Measurements from ENCODE around the gene BEST4. TPM values are rescaled to one million over a fixed set of nuclear protein-coding genes. Genes with fewer than 3 reads are reported as not detected.

The BEST4 gene
- total and polyA plus RNA-seq, 2 of the 13 experiments (the other 11 are each of a cell fraction or from before 2014, with no cell fraction given): 0.77 to 1.4 TPM

GRCh38 chr1:44808063-44808937 lies 20.3 kb upstream of the BEST4 start, which contains the start of gene BTBD19:
Gene BTBD19, plus strand, starts transcription at chr1:44808523. Its CDS starts 298 bp downstream, at chr1:44808821.
- intact Hi-C loops (cut with micrococcal nuclease; ENCODE audit: unreplicated experiment): loop anchor here (2.0 kb wide), 2 partner anchors 15 to 19 kb away; no protein-coding TSS in a partner anchor
- POLR2A ChIA-PET: interaction anchor here (0.8 to 12.9 kb wide), 26 partner anchors 9 to 692 kb away, joined by 3 to 570 read pairs (median 9); partner anchors contain the start of genes BEST4, EIF2B3, HECTD3 and MMACHC
- no peaks in the 10 kb centered on the region for H4K20me1 ChIP-seq (ENCODE audit: insufficient read depth, low read length)
- peak within 1 kb of the TSS; percentile 99 for H3K9ac ChIP-seq (ENCODE audit: insufficient read depth, low read depth, low read length)
- WGBS (ENCODE audit: low lambda C conversion rate): 0% methylated on average over 10 of the region's 23 CpGs
- BruUV-seq (replicated peaks): no TSS peak
- H3K4me2 ChIP-seq (ENCODE audit: low read depth, low read length): peak within 1 kb of the TSS; percentile 98
- H3K36me3 ChIP-seq (replicated peaks in 1 of 2; ENCODE audit: control insufficient read depth in 1 of 2, insufficient read depth in 2 of 2, low read length in 2 of 2): peaks cover 0 to 25% of the 10 kb centered on the region in 2 experiments; a peak in 2 of 5 replicates
- DNase-seq (ENCODE audit: low spot score) (peak; percentile 84), FAIRE-seq (no peak), ATAC-seq (peak; percentile 59)
- H3K4me1 ChIP-seq (ENCODE audit: insufficient read depth, low read length): peaks cover 72% of the 10 kb centered on the region
- no peaks in the 10 kb centered on the region for H3K27me3 ChIP-seq (ENCODE audit: control insufficient read depth in 1 of 2, insufficient read depth in 2 of 2, low read length in 2 of 2)
- H3K9me3 ChIP-seq (ENCODE audit: low read length): no peaks in the 10 kb centered on the region
- no peak within 1 kb of the TSS for H2AFZ ChIP-seq (ENCODE audit: low read length)
- in situ Hi-C loops (cut with HindIII; ENCODE audit: extremely low pct_ligation_motif_present, low pct_unique_long_range_greater_than_20kb): no loop called here
- H3K27ac ChIP-seq (ENCODE audit: extremely low read length, insufficient read depth, low read length): peak within 1 kb of the TSS; percentile 100
- H3K79me2 ChIP-seq (ENCODE audit: insufficient read depth, low read length): peaks cover 11% of the 10 kb centered on the region
- H3K4me3 ChIP-seq (replicated peaks in 1 of 3; ENCODE audit: insufficient read depth in 1 of 3, low read depth in 2 of 3, low read length in 3 of 3): peak within 1 kb of the TSS; percentile 70 to 87 (median 78)
- CTCF ChIA-PET (ENCODE audit: low intra/inter-chr PET ratio, low total read pairs): no interaction called here
- no peak for TF ChIP-seq MAZ (IDR thresholded peaks at IDR 0.05; ENCODE audit: borderline replicate concordance, low read depth, low read length)
- TF ChIP-seq MAZ (CRISPR knock-in tag; IDR thresholded peaks at IDR 0.05; ENCODE audit: low read depth): peak; percentile 76
- TF ChIP-seq MAFG (CRISPR knock-in tag; IDR thresholded peaks at IDR 0.05): no peak
- 0 out of 2 replicates have a peak, but pooled peaks have one; percentile 21 for TF ChIP-seq ZNF891 (CRISPR knock-in tag; IDR thresholded peaks at IDR 0.05)
- peak; percentile 80 for TF ChIP-seq RFX1 (IDR thresholded peaks at IDR 0.05)
- no peak; the same call in 1 of the 2 replicates for TF ChIP-seq NFKB2 (CRISPR knock-in tag; IDR thresholded peaks at IDR 0.05; ENCODE audit: borderline replicate concordance)
- no peak for TF ChIP-seq ZIK1 (CRISPR knock-in tag; IDR thresholded peaks at IDR 0.05; ENCODE audit: borderline replicate concordance, low read depth)
- TF ChIP-seq TFE3 (CRISPR knock-in tag; IDR thresholded peaks at IDR 0.05): peak; percentile 63; the same call in 1 of the 2 replicates
- TF ChIP-seq SRSF1 (optimal IDR thresholded peaks at IDR 0.05; ENCODE audit: low read depth, low read length): no peak
- TF ChIP-seq ZNF629 (CRISPR knock-in tag; conservative IDR thresholded peaks at IDR 0.05): peak; percentile 26; the same call in 1 of the 2 replicates
- TF ChIP-seq, protein P1, sequence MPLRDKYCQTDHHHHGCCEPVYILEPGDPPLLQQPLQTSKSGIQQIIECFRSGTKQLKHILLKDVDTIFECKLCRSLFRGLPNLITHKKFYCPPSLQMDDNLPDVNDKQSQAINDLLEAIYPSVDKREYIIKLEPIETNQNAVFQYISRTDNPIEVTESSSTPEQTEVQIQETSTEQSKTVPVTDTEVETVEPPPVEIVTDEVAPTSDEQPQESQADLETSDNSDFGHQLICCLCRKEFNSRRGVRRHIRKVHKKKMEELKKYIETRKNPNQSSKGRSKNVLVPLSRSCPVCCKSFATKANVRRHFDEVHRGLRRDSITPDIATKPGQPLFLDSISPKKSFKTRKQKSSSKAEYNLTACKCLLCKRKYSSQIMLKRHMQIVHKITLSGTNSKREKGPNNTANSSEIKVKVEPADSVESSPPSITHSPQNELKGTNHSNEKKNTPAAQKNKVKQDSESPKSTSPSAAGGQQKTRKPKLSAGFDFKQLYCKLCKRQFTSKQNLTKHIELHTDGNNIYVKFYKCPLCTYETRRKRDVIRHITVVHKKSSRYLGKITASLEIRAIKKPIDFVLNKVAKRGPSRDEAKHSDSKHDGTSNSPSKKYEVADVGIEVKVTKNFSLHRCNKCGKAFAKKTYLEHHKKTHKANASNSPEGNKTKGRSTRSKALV (CRISPR knock-in tag; IDR thresholded peaks at IDR 0.05): no peak; the same call in 1 of the 2 replicates
- TF ChIP-seq, protein P2, sequence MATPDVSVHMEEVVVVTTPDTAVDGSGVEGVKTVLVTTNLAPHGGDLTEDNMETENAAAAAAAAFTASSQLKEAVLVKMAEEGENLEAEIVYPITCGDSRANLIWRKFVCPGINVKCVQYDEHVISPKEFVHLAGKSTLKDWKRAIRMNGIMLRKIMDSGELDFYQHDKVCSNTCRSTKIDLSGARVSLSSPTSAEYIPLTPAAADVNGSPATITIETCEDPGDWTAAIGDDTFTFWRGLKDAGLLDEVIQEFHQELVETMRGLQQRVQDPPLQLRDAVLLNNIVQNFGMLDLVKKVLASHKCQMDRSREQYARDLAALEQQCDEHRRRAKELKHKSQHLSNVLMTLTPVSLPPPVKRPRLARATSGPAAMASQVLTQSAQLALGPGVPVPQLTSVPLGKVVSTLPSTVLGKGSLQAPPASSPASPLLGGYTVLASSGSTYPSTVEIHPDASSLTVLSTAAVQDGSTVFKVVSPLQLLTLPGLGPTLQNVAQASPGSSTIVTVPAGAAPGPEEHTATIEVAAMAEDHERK (CRISPR knock-in tag; IDR thresholded peaks at IDR 0.05; ENCODE audit: low read depth): no peak
- 0 out of 2 replicates have a peak, but pooled peaks have one; percentile 6 for TF ChIP-seq HBP1 (CRISPR knock-in tag; IDR thresholded peaks at IDR 0.05; ENCODE audit: low read depth)
- TF ChIP-seq KLF11 (CRISPR knock-in tag; IDR thresholded peaks at IDR 0.05): no peak
- TF ChIP-seq ZNF740 (CRISPR knock-in tag; IDR thresholded peaks at IDR 0.05): no peak
- peak; percentile 77 for TF ChIP-seq RFX3 (CRISPR knock-in tag; IDR thresholded peaks at IDR 0.05)
- no peak for TF ChIP-seq ZBTB1 (CRISPR knock-in tag; IDR thresholded peaks at IDR 0.05; ENCODE audit: borderline replicate concordance)

Data from HepG2 (cell line).